Stimulated activated CD8-positive, alpha-beta memory T cell treated with anti-CD3 and anti-CD28 coated beads, Interleukin-12 subunit alpha, Interleukin-12 subunit beta, amount 100 ng/mL, for 24 hours (primary cell): ENCODE data around the gene DIAPH1.

Experiments used
- DNase-seq: peaks from one replicate; pipeline ENCODE4 v3.0.0-alpha.2; 2020; ENCODE audit errors: extremely low read depth

DIAPH1 gene

DNA sequence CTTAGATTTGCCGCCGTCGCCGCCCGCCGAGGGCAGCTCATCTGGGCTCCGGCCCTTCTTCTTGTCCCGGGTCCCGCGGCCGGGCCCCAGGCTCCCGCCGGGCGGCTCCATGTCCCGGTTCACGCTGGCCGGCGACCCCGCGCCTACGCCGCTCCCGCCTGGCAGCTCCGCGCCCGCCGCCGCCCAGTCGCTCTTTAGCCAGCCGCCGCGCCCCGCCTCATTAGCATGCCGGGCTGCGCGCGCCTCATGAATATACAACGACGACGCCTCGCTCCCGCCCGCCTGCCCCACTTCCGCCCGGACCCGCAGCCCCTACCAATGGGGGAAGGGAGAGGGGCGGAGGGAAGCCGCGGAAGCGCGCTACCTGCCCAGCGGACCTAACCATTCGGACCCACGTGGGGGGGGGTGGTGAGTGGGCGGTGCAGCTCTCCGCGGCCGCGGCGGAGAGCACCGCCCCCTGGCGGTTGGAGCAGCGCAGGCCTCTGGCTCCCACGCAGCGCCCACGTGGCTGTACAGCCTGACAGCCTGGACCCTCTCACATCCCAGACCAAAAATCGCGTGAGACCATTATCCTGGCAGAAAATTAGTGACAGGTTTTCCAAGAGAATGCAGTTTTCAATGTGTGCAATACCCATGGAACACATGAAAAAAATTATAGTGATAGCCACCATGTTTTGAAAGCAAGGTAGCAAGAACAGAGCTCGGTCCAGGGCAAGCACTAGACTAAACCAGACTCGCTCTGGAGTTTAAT, at the start of gene DIAPH1:
Gene DIAPH1 (minus strand): TSS at position 197 of the 751 bp plus-strand sequence. CDS start 86 bp downstream, at position 111.
- peak; percentile 98 for DNase-seq

- DNase-seq = no peak
These were observed 47.5 kb upstream of the DIAPH1 start for GRCh38 chr5:141665995-141666940.

GRCh38 chr5:141664733-141665461, 46.1 kb upstream of the DIAPH1 start:
- DNase-seq = peak; percentile 31

GRCh38 chr5:141663506-141663905, 44.7 kb upstream of the DIAPH1 start:
- no peak for DNase-seq

DNA sequence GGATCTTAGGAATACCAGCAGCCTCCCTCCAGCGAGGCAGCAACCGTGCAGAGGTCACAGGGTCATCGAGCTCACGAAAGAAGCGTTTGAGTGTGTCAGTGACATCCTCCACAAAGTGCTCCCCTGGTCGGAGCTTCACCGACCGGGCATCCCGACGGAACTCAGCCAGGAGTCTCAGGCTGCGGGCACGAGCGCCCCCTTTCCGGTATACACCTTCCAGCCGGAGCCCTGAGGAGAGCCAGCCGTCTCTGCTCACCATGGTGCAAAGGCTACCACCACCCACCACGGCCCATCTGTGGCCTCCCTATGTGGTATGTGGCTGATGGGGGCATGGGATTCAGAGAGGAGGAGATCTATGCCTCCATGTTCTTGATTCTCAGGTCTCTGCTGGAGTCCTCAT, 43.2 kb upstream of the DIAPH1 start:
- no peak for DNase-seq

DNA sequence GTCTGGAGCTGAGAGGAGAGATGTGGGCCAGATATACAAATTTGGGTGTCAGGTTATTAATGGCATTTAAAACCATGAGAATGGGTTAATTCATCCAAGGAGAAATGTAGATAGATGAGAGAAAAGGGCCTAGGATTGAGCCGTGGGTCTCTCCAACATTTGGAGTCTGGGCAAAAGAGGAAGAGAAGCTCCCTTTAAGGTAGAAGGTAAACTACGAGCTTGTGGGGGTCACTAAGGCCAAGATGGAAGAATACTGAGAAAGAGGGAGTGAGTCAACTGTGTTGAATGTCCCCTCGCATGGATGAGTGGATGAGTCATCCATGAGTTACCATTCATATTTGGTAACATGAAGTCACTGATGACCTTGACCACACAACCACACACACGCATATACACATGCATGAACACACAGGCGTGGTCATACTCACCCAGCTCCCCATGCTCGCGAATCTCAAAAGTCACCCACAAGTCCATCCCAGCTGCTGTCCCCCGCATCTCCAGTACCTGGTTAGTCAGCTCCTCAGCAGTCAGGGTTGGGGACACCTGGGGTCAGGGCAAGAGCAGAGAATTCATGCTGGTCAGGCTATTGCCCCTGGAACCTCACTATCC, 39.2 kb upstream of the DIAPH1 start:
- no peak for DNase-seq

DNA sequence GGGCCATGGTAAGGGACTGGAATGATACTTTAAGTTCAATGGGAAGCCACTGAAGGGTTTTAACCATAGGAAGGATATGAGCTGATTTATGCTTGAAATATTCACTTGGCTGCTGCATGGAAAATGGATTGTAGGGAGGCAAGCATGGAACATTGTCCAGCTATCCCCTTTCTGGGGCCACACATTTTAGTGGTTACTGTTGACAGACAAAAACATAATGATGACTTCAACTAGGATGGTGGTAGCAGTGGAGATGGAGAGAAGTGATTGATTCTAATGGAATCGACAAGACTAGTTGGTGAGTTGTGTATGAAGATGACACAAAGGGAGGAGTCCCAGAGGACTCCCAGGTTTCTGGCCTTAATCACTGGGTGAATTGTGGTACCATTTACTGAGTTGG, 38.6 kb upstream of the DIAPH1 start:
- DNase-seq = no peak

DNA sequence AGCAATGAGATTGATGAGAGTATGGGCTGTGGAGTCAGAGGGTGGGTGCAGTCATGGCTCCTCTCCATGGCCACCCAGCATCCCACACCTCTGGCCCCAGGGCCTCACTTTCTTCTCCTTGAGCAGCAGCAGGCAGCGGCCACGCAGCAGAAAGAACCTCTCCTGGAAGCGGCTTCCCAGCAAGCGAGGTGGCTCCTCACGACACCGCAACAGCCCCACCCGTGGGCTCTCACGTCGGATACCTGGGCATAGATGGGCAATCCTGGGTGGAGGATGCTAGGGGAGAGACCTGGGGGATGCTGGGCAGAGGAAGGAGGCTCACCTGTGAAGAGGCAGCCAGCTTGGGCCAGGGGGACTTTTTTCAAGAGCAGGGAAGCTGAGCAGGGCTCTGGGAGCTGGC, 37.6 kb upstream of the DIAPH1 start:
- no peak for DNase-seq

- no peak for DNase-seq
These were observed 36.2 kb upstream of the DIAPH1 start for GRCh38 chr5:141655020-141655419.

DNA sequence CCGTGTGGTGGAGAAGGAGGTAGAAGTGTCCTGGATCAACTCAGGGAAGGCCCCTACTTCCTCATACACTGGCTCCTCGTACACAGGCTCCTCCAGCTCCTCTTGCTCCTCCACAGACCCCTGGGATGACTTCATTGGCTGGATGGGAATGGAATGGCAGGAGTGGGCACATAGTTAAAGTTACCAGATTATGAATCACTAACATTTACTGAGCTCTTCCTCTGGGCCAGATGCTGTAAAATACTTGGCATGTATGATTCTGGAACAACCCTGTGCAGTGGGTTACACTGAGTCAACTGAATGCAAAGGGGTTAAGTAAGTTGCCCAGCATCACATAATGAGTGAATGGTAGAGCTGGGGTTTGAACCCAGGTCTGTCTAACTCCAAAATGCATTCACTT, 35.5 kb upstream of the DIAPH1 start:
- DNase-seq = no peak

DNA sequence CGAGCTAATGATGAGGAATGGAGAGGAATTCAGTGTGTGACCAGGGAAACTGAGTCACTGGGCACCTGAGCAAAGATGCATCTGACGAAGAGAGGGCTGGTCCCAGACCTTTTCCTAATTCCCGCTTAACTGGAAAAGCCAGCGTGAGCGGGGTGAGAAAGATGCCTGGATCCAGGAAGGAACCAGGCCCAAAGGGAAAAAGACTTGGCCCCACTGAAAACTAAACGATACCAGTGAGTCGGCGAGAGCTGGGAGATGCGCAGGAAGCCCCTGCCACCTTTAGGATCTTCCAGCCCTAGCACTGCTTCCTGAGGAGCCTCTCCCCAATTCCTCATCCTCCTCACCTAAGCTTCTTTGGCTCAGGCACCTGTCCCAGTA, 32.9 kb upstream of the DIAPH1 start:
- DNase-seq = no peak

GRCh38 chr5:141650851-141651727, 32.3 kb upstream of the DIAPH1 start, which contains the start of gene FCHSD1:
Gene FCHSD1, minus strand, starts transcription at chr5:141651418. Its CDS starts 50 bp downstream, at chr5:141651368.
- DNase-seq = peak; percentile 56

DNA sequence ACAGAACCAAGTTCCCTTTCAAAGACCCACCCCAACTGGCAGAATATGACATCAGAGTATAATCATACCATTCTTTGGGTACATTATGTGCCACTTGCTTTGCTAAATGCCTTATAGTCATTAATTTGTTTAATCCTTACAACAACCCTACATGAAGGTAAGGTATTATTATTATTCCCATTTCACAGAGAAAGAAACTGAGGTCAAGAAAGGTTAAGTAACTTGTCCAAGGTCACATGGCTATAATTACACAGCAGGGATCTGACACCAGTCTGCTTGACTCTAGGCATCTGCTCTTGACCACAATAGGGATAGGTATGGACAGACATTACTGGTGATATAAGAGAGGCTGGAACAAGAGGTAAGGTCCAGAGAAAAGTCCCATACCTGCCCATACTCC, 31.2 kb upstream of the DIAPH1 start:
- no peak for DNase-seq

- DNase-seq = no peak
These were observed 30.4 kb upstream of the DIAPH1 start for GRCh38 chr5:141649056-141649688.

- DNase-seq = no peak
These were observed 29.1 kb upstream of the DIAPH1 start for GRCh38 chr5:141647851-141648250.

- DNase-seq = no peak
These were observed 28.4 kb upstream of the DIAPH1 start for GRCh38 chr5:141647242-141647641.

- DNase-seq = no peak
These were observed 27.2 kb upstream of the DIAPH1 start for GRCh38 chr5:141646026-141646425.

GRCh38 chr5:141641634-141642267, 23.0 kb upstream of the DIAPH1 start:
- DNase-seq = no peak

DNA sequence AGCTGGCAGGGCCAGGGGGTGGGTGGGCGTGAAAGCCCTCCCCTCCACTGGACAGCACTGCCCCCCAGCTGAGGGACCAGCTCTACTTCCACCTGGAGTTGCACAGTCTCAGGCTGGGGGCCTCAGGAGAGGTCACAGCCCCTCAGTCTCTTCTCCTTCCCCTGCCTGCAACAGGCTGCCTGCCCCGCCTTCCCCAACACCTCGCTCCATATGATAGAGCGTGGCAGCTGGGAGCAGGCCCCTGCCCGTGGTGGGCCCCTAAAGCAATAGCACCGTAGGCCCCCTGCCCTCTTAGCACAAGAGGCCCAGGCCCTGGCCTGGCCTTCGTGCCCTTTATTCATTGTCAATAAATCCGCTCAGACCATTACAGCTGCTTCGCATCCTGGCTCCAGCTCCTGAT, 21.9 kb upstream of the DIAPH1 start:
- no peak for DNase-seq

GRCh38 chr5:141640051-141640415, 21.2 kb upstream of the DIAPH1 start:
- DNase-seq = no peak
